Prostate gland (tissue), 2 donors: ENCODE results near the gene JAKMIP1.

ENCODE experiments used
- POLR2A ChIP-seq: fragments of 450-650 bp; IDR thresholded peaks from one replicate; pipeline ENCODE4 v1.6.1; 2016; ENCODE audit warnings: antibody characterized with exemption, mild to moderate bottlenecking
- TF ChIP-seq, protein P1 (sequence below), 4 experiments: fragments of 200-600 bp in 2 of 4; fragments of 450-650 bp in 2 of 4; sonication (generic) in 2 of 4; IDR thresholded peaks; 1 replicate in 3 of 4; 2 replicates in 1 of 4; pipeline ENCODE4 v1.5.1; 2016 to 2019; ENCODE audit warnings: antibody characterized with exemption in 4 of 4, mild to moderate bottlenecking in 2 of 4, moderate library complexity in 2 of 4

- TF ChIP-seq, protein P1, sequence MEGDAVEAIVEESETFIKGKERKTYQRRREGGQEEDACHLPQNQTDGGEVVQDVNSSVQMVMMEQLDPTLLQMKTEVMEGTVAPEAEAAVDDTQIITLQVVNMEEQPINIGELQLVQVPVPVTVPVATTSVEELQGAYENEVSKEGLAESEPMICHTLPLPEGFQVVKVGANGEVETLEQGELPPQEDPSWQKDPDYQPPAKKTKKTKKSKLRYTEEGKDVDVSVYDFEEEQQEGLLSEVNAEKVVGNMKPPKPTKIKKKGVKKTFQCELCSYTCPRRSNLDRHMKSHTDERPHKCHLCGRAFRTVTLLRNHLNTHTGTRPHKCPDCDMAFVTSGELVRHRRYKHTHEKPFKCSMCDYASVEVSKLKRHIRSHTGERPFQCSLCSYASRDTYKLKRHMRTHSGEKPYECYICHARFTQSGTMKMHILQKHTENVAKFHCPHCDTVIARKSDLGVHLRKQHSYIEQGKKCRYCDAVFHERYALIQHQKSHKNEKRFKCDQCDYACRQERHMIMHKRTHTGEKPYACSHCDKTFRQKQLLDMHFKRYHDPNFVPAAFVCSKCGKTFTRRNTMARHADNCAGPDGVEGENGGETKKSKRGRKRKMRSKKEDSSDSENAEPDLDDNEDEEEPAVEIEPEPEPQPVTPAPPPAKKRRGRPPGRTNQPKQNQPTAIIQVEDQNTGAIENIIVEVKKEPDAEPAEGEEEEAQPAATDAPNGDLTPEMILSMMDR (IDR thresholded peaks at IDR 0.05) = no peak
- no peak for TF ChIP-seq POLR2A
Observed at GRCh38 chr4:6179362-6179761, 21.0 kb downstream of the JAKMIP1 start.
